DND-41 (cell line): ENCODE measurements around the gene FCRLA.

Source experiments
- EZH2 ChIP-seq: IDR thresholded peaks from 3 replicates; pipeline ENCODE4 v1.6.1; 2012; ENCODE audit warnings: borderline replicate concordance, low read depth, mild to moderate bottlenecking, moderate library complexity, low read length, inconsistent platforms; ENCODE audit not compliant: severe bottlenecking
- TF ChIP-seq, protein P1 (sequence below): IDR thresholded peaks from 2 replicates; pipeline ENCODE4 v1.5.1; 2012; ENCODE audit warnings: borderline replicate concordance, low read length, moderate library complexity, mild to moderate bottlenecking; ENCODE audit not compliant: poor library complexity, severe bottlenecking; ENCODE audit errors: extremely low read depth

DNA sequence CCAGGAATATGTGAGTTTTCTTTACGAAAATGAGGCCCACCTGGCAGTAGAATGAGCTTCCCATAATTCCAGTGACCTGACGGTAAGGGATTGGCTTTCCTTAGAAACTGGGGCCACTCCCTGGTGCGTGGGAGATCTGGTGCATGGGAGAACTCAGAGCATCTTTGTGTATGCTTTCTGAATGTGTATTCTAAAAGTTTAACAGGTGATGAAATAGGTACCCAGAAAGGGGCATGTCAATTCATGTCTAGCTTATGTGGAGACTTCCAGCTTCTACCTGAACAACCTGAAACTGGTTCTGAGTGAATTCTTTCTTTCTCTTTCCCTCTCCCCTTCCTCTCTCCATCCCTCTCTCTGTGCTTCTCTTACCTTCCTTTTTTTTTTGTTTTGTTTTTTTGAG is 15.2 kb upstream of the FCRLA start:
- TF ChIP-seq, protein P1, sequence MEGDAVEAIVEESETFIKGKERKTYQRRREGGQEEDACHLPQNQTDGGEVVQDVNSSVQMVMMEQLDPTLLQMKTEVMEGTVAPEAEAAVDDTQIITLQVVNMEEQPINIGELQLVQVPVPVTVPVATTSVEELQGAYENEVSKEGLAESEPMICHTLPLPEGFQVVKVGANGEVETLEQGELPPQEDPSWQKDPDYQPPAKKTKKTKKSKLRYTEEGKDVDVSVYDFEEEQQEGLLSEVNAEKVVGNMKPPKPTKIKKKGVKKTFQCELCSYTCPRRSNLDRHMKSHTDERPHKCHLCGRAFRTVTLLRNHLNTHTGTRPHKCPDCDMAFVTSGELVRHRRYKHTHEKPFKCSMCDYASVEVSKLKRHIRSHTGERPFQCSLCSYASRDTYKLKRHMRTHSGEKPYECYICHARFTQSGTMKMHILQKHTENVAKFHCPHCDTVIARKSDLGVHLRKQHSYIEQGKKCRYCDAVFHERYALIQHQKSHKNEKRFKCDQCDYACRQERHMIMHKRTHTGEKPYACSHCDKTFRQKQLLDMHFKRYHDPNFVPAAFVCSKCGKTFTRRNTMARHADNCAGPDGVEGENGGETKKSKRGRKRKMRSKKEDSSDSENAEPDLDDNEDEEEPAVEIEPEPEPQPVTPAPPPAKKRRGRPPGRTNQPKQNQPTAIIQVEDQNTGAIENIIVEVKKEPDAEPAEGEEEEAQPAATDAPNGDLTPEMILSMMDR, result no peak
- no peak for TF ChIP-seq EZH2
